Thyroid gland (tissue), 4 donors: Measurements from ENCODE around the gene KCNJ13.

Experiments
- CTCF ChIP-seq, 6 experiments: fragments of 200-600 bp in 3 of 6; fragments of 450-650 bp in 3 of 6; sonication (generic) in 3 of 6; IDR thresholded peaks; one replicate each; pipeline ENCODE4 v1.5.1; 2016 to 2019; ENCODE audit warnings: antibody characterized with exemption in 6 of 6, mild to moderate bottlenecking in 2 of 6, inconsistent platforms in 1 of 6, moderate library complexity in 1 of 6
- POLR2A ChIP-seq, 2 donors: fragments of 450-650 bp; IDR thresholded peaks; one replicate each; pipeline ENCODE4 v1.6.1; 2017; ENCODE audit warnings: antibody characterized with exemption in 2 of 2, mild to moderate bottlenecking in 2 of 2, moderate library complexity in 1 of 2

- TF ChIP-seq CTCF (IDR thresholded peaks at IDR 0.05) (no peak), POLR2A (IDR thresholded peaks at IDR 0.05) (no peak)
Measured at GRCh38 chr2:232779934-232780333, 3.6 kb upstream of the KCNJ13 start.
